ACC112 (cell line): ENCODE results near the gene SKIC3.

Experiments
- H2AFZ ChIP-seq: fragments of 200-600 bp; sonication (generic); one replicate; pipeline ENCODE4 v1.6.0; 2017; ENCODE audit warnings: antibody characterized with exemption, low read length; ENCODE audit not compliant: unreplicated experiment
- H3K27ac ChIP-seq: fragments of 200-600 bp; sonication (generic); 2 replicates; pipeline ENCODE4 v1.5.1; 2014; ENCODE audit warnings: low read depth, mild to moderate bottlenecking, antibody characterized with exemption, low read length, moderate library complexity
- H3K27me3 ChIP-seq: fragments of 200-600 bp; sonication (generic); 2 replicates; pipeline ENCODE4 v1.6.1; 2014; ENCODE audit warnings: mild to moderate bottlenecking, antibody characterized with exemption, low read length, moderate library complexity, mixed read lengths; ENCODE audit not compliant: insufficient read depth
- H3K36me3 ChIP-seq: fragments of 200-600 bp; sonication (generic); 2 replicates; pipeline ENCODE4 v1.6.1; 2016; ENCODE audit warnings: mild to moderate bottlenecking, antibody characterized with exemption, low read length, moderate library complexity, mixed read lengths; ENCODE audit not compliant: insufficient read depth
- H3K4me1 ChIP-seq: fragments of 200-600 bp; sonication (generic); one replicate; pipeline ENCODE4 v1.6.1; 2016; ENCODE audit warnings: low read length, mixed read lengths; ENCODE audit not compliant: insufficient read depth, unreplicated experiment, control insufficient read depth
- H3K4me3 ChIP-seq: fragments of 200-600 bp; sonication (generic); 2 replicates; pipeline ENCODE4 v1.5.1; 2014; ENCODE audit warnings: mild to moderate bottlenecking, low read depth, low read length
- H3K79me2 ChIP-seq: fragments of 200-600 bp; sonication (generic); one replicate; pipeline ENCODE4 v1.6.0; 2016; ENCODE audit warnings: low read length; ENCODE audit not compliant: control insufficient read depth, unreplicated experiment, insufficient read depth

The SKIC3 gene

DNA sequence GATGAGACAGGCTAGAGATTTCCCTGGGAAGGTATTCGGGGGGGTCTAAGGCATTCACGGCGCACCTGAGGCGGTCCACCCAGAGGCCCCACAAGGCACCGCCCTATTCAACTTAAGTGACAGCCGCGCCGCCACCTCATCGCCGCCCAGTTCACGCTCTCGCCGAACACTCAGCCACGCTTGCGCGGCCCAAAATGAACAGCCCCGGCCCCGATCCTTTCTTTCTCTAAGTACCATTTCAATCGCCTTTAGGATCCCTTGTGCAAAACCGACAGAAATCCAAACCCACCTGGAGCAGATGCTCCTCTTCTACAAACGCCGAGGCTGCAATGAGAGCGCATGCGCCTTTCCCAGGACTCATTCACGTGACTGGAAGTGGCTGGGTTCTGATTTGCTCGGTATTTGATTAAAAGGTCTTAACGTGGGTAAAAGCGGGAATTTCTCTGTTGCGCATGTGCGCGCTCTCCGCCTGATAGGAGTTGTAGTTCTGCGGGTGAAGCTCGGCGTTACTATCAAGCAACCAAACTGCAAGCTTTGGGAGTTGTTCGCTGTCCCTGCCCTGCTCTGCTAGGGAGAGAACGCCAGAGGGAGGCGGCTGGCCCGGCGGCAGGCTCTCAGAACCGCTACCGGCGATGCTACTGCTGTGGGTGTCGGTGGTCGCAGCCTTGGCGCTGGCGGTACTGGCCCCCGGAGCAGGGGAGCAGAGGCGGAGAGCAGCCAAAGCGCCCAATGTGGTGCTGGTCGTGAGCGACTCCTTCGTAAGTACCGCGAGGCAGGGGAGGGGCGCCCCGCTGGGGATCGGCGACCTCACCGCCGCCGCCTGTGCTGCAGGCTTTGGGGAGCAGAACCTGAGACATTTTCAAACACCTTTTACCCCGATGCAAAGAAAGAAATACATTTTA lies at the start of gene SKIC3, which contains the start of gene ARSK:
SKIC3 (minus strand) TSS at position 331 of the 902 bp plus-strand sequence. CDS start 7,827 bp downstream, outside the sequence.
ARSK (plus strand) TSS at position 455 of the 902 bp plus-strand sequence; CDS start at position 633, 178 bp downstream.
- Histone ChIP-seq H3K79me2 (peaks cover 56% of the 10 kb centered on the region), H3K27ac (peak within 1 kb of the TSS; percentile 53), H3K36me3 (peaks cover 10% of the 10 kb centered on the region; the same call in 1 of the 2 replicates), H3K4me3 (peak within 1 kb of the TSS; percentile 84), H3K27me3 (no peaks in the 10 kb centered on the region), H2AFZ (peak within 1 kb of the TSS; percentile 97), H3K4me1 (peaks cover 7% of the 10 kb centered on the region)

- H3K27ac ChIP-seq = no peak overlapping the region
- H3K4me1 ChIP-seq = no peaks in the 10 kb centered on the region
- H3K27me3 ChIP-seq = no peaks in the 10 kb centered on the region
- no peaks in the 10 kb centered on the region for H3K79me2 ChIP-seq
- no peak overlapping the region for H2AFZ ChIP-seq
- H3K4me3 ChIP-seq = no peak overlapping the region
- no peaks in the 10 kb centered on the region; the same call in 1 of the 2 replicates for H3K36me3 ChIP-seq
Observed at GRCh38 chr5:95600557-95600956, 45.8 kb upstream of the SKIC3 start.

- H3K27me3 ChIP-seq = no peaks in the 10 kb centered on the region
- H3K79me2 ChIP-seq = no peaks in the 10 kb centered on the region
- no peak overlapping the region for H3K27ac ChIP-seq
- no peaks in the 10 kb centered on the region; the same call in 1 of the 2 replicates for H3K36me3 ChIP-seq
- no peaks in the 10 kb centered on the region for H3K4me1 ChIP-seq
- no peak overlapping the region for H3K4me3 ChIP-seq
- no peak overlapping the region for H2AFZ ChIP-seq
Observed at GRCh38 chr5:95599252-95599651, 44.5 kb upstream of the SKIC3 start.

DNA sequence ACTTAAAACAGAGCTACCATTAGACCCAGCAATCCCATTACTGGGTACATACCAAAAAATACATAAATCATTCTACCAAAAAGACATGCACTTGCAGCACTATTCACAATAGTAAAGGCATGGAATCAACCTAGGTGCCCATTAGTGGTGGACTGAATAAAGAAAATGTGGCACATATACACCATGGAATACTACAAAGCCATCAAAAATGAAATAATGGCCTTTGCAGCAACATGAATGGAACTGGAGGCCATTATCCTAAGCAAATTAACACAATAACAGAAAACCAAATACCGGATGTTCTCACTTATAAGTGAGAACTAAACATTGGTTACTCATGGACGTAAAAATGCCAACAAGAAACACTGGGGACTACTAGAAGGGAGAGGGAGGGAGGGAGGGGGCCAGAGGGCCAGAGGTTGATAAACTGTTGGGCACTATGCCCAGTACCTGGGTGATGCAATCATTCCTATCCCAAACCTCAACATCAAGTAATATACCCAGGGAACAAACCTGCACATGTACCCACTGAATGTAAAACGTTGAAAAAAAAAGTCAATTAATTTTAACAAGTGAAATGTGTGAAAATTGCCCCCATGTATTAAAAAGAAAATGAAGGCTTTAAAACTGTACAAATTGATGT lies 40.6 kb upstream of the SKIC3 start:
- Histone ChIP-seq H3K79me2 (no peaks in the 10 kb centered on the region), H2AFZ (no peak overlapping the region), H3K36me3 (no peaks in the 10 kb centered on the region; the same call in 1 of the 2 replicates), H3K4me1 (peaks cover 27% of the 10 kb centered on the region), H3K27me3 (no peaks in the 10 kb centered on the region), H3K4me3 (no peak overlapping the region), H3K27ac (no peak overlapping the region)

DNA sequence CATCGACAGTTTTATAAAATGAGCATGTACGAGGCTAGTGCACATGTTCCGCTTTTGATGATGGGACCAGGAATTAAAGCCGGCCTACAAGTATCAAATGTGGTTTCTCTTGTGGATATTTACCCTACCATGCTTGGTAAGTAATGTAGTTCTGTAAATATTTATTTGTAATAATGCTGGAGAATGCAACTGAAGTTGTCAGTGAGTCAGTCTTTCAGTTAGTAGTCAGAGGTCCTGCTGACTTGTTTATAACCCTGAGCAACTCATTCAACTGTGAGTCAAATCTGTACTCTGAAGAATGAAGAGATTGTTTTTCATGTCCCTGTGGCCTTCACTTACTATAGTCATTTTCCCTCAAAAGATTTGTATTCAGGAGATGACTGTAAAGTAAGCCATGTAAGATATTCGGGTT lies 36.7 kb upstream of the SKIC3 start:
- H3K36me3 ChIP-seq = no peaks in the 10 kb centered on the region
- no peaks in the 10 kb centered on the region for H3K27me3 ChIP-seq
- peaks cover 28% of the 10 kb centered on the region for H3K4me1 ChIP-seq
- peak overlapping the region; percentile 44; the same call in 1 of the 2 replicates for H3K4me3 ChIP-seq
- peak overlapping the region; percentile 64 for H2AFZ ChIP-seq
- peak overlapping the region; percentile 96 for H3K27ac ChIP-seq
- no peaks in the 10 kb centered on the region for H3K79me2 ChIP-seq

- no peaks in the 10 kb centered on the region for H3K79me2 ChIP-seq
- H3K4me3 ChIP-seq = peak overlapping the region; percentile 3; the same call in 1 of the 2 replicates
- no peak overlapping the region for H2AFZ ChIP-seq
- H3K4me1 ChIP-seq = peaks cover 28% of the 10 kb centered on the region
- H3K27me3 ChIP-seq = no peaks in the 10 kb centered on the region
- peak overlapping the region; percentile 96 for H3K27ac ChIP-seq
- H3K36me3 ChIP-seq = no peaks in the 10 kb centered on the region
Observed at GRCh38 chr5:95590880-95591279, 36.1 kb upstream of the SKIC3 start.

DNA sequence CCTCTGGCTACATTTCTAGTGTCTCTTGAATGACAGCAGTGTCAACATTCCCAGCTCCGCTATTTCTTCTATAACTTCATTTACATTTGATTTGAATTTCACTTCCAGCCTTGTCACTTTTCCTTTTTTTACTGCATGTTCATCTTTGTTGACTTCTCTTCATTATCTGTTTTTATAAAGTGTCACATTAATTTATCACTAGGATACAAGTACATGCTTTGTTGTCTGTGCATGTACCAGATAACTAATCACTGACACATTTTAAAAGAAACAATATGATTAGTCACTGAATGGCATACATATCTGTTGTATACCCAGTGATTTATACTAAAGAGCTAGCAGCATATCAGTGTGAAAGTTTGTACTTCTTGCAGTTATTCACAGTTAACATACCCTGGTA lies 29.2 kb upstream of the SKIC3 start:
- H3K27me3 ChIP-seq = no peaks in the 10 kb centered on the region
- no peaks in the 10 kb centered on the region for H3K79me2 ChIP-seq
- H3K27ac ChIP-seq = no peak overlapping the region
- no peaks in the 10 kb centered on the region for H3K36me3 ChIP-seq
- H2AFZ ChIP-seq = no peak overlapping the region
- H3K4me3 ChIP-seq = no peak overlapping the region
- H3K4me1 ChIP-seq = peaks cover 4% of the 10 kb centered on the region

- Histone ChIP-seq H2AFZ (no peak overlapping the region), H3K4me1 (peaks cover 4% of the 10 kb centered on the region), H3K79me2 (no peaks in the 10 kb centered on the region), H3K4me3 (no peak overlapping the region), H3K36me3 (peaks cover 5% of the 10 kb centered on the region; the same call in 1 of the 2 replicates), H3K27ac (no peak overlapping the region), H3K27me3 (no peaks in the 10 kb centered on the region)
Observed at GRCh38 chr5:95581576-95581975, 26.8 kb upstream of the SKIC3 start.

DNA sequence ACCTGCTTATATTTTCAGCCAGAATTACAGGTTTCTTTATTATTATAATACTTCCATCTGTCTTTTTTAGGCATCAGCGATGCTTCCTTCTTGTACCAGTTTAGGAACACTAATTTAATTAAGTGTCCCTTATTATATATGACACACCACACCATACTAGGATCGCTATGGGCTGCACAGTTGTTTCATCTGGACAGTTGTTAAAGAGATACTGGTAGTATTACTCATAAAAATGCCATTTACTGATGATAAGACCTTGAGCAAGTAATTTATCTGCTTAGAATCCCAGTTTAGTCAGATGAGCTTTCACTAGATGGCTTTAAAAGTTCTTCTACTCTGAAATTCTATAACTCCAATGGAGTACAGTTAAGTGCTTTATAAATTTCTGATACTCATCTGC lies 17.2 kb upstream of the SKIC3 start:
- no peak overlapping the region for H3K4me3 ChIP-seq
- H3K79me2 ChIP-seq = no peaks in the 10 kb centered on the region
- H3K4me1 ChIP-seq = no peaks in the 10 kb centered on the region
- peaks cover 14% of the 10 kb centered on the region for H3K36me3 ChIP-seq
- H2AFZ ChIP-seq = no peak overlapping the region
- no peaks in the 10 kb centered on the region for H3K27me3 ChIP-seq
- no peak overlapping the region for H3K27ac ChIP-seq

- Histone ChIP-seq H3K27ac (no peak overlapping the region), H2AFZ (no peak overlapping the region), H3K79me2 (no peaks in the 10 kb centered on the region), H3K4me1 (peaks cover 8% of the 10 kb centered on the region), H3K27me3 (no peaks in the 10 kb centered on the region), H3K4me3 (no peak overlapping the region), H3K36me3 (no peaks in the 10 kb centered on the region; the same call in 1 of the 2 replicates)
Observed at GRCh38 chr5:95565280-95565920, 10.6 kb upstream of the SKIC3 start.
